Tibial nerve (tissue), 4 donors: ENCODE data around the gene SLC4A3.

Experiments
- CTCF ChIP-seq, 5 experiments: fragments of 200-600 bp in 3 of 5; fragments of 450-650 bp in 2 of 5; sonication (generic) in 3 of 5; IDR thresholded peaks; one replicate each; pipeline ENCODE4 v1.5.1; 2016 to 2019; ENCODE audit warnings: antibody characterized with exemption in 5 of 5, mild to moderate bottlenecking in 3 of 5, moderate library complexity in 2 of 5
- EP300 ChIP-seq, 2 donors: sonication (generic); formaldehyde crosslinking; IDR thresholded peaks; one replicate each; pipeline ENCODE4 v1.6.1; 2017; ENCODE audit warnings: antibody characterized with exemption in 2 of 2, mild to moderate bottlenecking in 1 of 2
- POLR2A ChIP-seq, 2 donors: fragments of 450-650 bp; IDR thresholded peaks; one replicate each; pipeline ENCODE4 v1.6.1; 2017; ENCODE audit warnings: antibody characterized with exemption in 2 of 2, mild to moderate bottlenecking in 2 of 2, moderate library complexity in 2 of 2

GRCh38 chr2:219628986-219629901 lies 1.8 kb downstream of the SLC4A3 start:
- TF ChIP-seq CTCF (IDR thresholded peaks at IDR 0.05) = no peak
- no peak for TF ChIP-seq POLR2A (IDR thresholded peaks at IDR 0.05)
- no peak for TF ChIP-seq EP300 (IDR thresholded peaks at IDR 0.05)
